SK-N-SH (cell line): ENCODE data around the gene TMEM248. TPM values are rescaled to one million over a fixed set of nuclear protein-coding genes. Genes with fewer than 3 reads are reported as not detected.

Experiments
- CTCF ChIA-PET: fragments of 300-600, 350-600 bp; formaldehyde crosslinking; extraction: SDS; loops from one replicate; lab custom pipeline; 2021; lab: Yijun Ruan, JAX
- POLR2A ChIA-PET: fragments of 350-600 bp; sonication (Branson Sonifier 250); formaldehyde crosslinking; extraction: SDS; loops from one replicate; lab custom pipeline; 2020; ENCODE audit warnings: antibody characterized with exemption, inconsistent platforms; lab: Yijun Ruan, JAX
- DNase-seq: peaks from one replicate; pipeline ENCODE4 v3.0.0; 2012
- H2AFZ ChIP-seq: fragments of 200-600 bp; sonication (generic); 2 replicates; pipeline ENCODE4 v1.8.1; 2016; ENCODE audit warnings: antibody characterized with exemption, mild to moderate bottlenecking, low read depth
- H3F3A ChIP-seq: fragments of 200-600 bp; sonication (generic); replicated peaks from 2 replicates; pipeline ENCODE3; 2016; ENCODE audit warnings: antibody characterized with exemption, mild to moderate bottlenecking; ENCODE audit not compliant: insufficient read depth
- H3K27ac ChIP-seq, 2 experiments: fragments of 200-500 bp in 1 of 2; fragments of 200-600 bp in 1 of 2; sonication (Bioruptor generic) in 1 of 2; sonication (generic), shearing (Covaris generic) in 1 of 2; 2 replicates each; pipeline versions ENCODE4 v1.5.1 to v1.6.1; 2014 to 2016; ENCODE audit warnings: low read depth in 2 of 2, inconsistent platforms in 1 of 2, low read length in 1 of 2, mild to moderate bottlenecking in 1 of 2, mixed read lengths in 1 of 2
- H3K27me3 ChIP-seq: fragments of 200-600 bp; sonication (generic), shearing (Covaris generic); 2 replicates; pipeline ENCODE4 v1.6.1; 2016; ENCODE audit warnings: mixed run types; ENCODE audit not compliant: insufficient read depth
- H3K36me3 ChIP-seq, 2 experiments: fragments of 200-500 bp in 1 of 2; fragments of 200-600 bp in 1 of 2; sonication (Bioruptor generic) in 1 of 2; sonication (generic) in 1 of 2; replicated peaks in 1 of 2; 2 replicates each; pipeline versions ENCODE3 to v1.5.1; 2014 to 2016; ENCODE audit warnings: low read length in 1 of 2, mild to moderate bottlenecking in 1 of 2; ENCODE audit not compliant: insufficient read depth in 2 of 2, control insufficient read depth in 1 of 2
- H3K4me1 ChIP-seq, 2 experiments: fragments of 200-500 bp in 1 of 2; fragments of 200-600 bp in 1 of 2; sonication (Bioruptor generic) in 1 of 2; sonication (generic), shearing (Covaris generic) in 1 of 2; 2 replicates each; pipeline versions ENCODE4 v1.5.1 to v1.6.1; 2014 to 2016; ENCODE audit warnings: low read depth in 1 of 2, low read length in 1 of 2, mixed run types in 1 of 2; ENCODE audit not compliant: insufficient read depth in 2 of 2, control insufficient read depth in 1 of 2
- H3K4me2 ChIP-seq: fragments of 200-600 bp; sonication (generic), shearing (Covaris generic); 2 replicates; pipeline ENCODE4 v1.6.1; 2017; ENCODE audit warnings: mixed run types
- H3K4me3 ChIP-seq, 2 experiments: fragments of 200-500 bp in 1 of 2; fragments of 200-600 bp in 1 of 2; sonication (Bioruptor generic) in 1 of 2; sonication (generic), shearing (Covaris generic) in 1 of 2; 2 replicates each; pipeline versions ENCODE4 v1.5.1 to v1.8.1; 2014 to 2016; ENCODE audit warnings: low read depth in 2 of 2, inconsistent platforms in 1 of 2, low read length in 1 of 2, mild to moderate bottlenecking in 1 of 2, mixed read lengths in 1 of 2, moderate library complexity in 1 of 2
- H3K79me2 ChIP-seq: fragments of 200-600 bp; sonication (generic); 2 replicates; pipeline ENCODE4 v1.8.1; 2017; ENCODE audit warnings: mild to moderate bottlenecking; ENCODE audit not compliant: insufficient read depth
- H3K9ac ChIP-seq: fragments of 200-600 bp; sonication (generic); 2 replicates; pipeline ENCODE4 v1.6.1; 2017; ENCODE audit warnings: mixed run types
- H3K9me2 ChIP-seq: fragments of 200-600 bp; sonication (generic); 2 replicates; pipeline ENCODE4 v1.6.1; 2017; ENCODE audit warnings: mixed run types
- H3K9me3 ChIP-seq: fragments of 200-600 bp; sonication (generic); 2 replicates; pipeline ENCODE4 v1.6.1; 2017; ENCODE audit warnings: mixed run types, mild to moderate bottlenecking, moderate library complexity
- H4K20me1 ChIP-seq: fragments of 200-600 bp; sonication (generic); 2 replicates; pipeline ENCODE4 v1.6.1; 2017; ENCODE audit warnings: mild to moderate bottlenecking, mixed run types; ENCODE audit not compliant: insufficient read depth
- CHD2 ChIP-seq: fragments of 150-350 bp; IDR thresholded peaks from 2 replicates; pipeline ENCODE4 v1.6.1; 2018; ENCODE audit warnings: low read length; ENCODE audit not compliant: partially characterized antibody
- EZH2phosphoT487 ChIP-seq: fragments of 200-600 bp; sonication (generic); IDR thresholded peaks from 2 replicates; pipeline ENCODE4 v1.6.1; 2017; ENCODE audit warnings: low read depth, mixed run types, mild to moderate bottlenecking, antibody characterized with exemption, moderate library complexity, borderline replicate concordance
- FOSL2 ChIP-seq: IDR thresholded peaks from 2 replicates; pipeline ENCODE4 v1.4.0; 2012; ENCODE audit warnings: low read depth, mild to moderate bottlenecking, moderate library complexity, borderline replicate concordance
- FOXJ3 ChIP-seq: sonication (generic); formaldehyde crosslinking; IDR thresholded peaks from 2 replicates; pipeline ENCODE4 v1.5.1; 2020; ENCODE audit warnings: mild to moderate bottlenecking, missing genetic modification reagents
- FOXM1 ChIP-seq: IDR thresholded peaks from 2 replicates; pipeline ENCODE4 v1.4.0; 2012; ENCODE audit warnings: low read depth, mild to moderate bottlenecking
- GABPA ChIP-seq: IDR thresholded peaks from 2 replicates; pipeline ENCODE4 v1.4.0; 2012; ENCODE audit warnings: low read depth, mild to moderate bottlenecking
- IRF3 ChIP-seq: fragments of 150-350 bp; IDR thresholded peaks from 2 replicates; pipeline ENCODE4 v1.6.1; 2016; ENCODE audit warnings: mild to moderate bottlenecking, low read depth, low read length
- MAX ChIP-seq: IDR thresholded peaks from 2 replicates; pipeline ENCODE4 v1.4.0; 2012; ENCODE audit warnings: low read depth
- MEF2A ChIP-seq: IDR thresholded peaks from 2 replicates; pipeline ENCODE4 v1.4.0; 2012; ENCODE audit warnings: low read depth, borderline replicate concordance
- NRF1 ChIP-seq: IDR thresholded peaks from 2 replicates; pipeline ENCODE4 v1.6.1; 2012; ENCODE audit warnings: low read depth, mild to moderate bottlenecking, low read length
- PBX3 ChIP-seq: IDR thresholded peaks from 2 replicates; pipeline ENCODE4; 2012
- RFX5 ChIP-seq: IDR thresholded peaks from 2 replicates; pipeline ENCODE4 v1.6.1; 2012; ENCODE audit warnings: mild to moderate bottlenecking, improper control_type of control experiment, low read length
- RXRA ChIP-seq: IDR thresholded peaks from 2 replicates; pipeline ENCODE4 v1.4.0; 2012; ENCODE audit warnings: low read depth, mild to moderate bottlenecking, borderline replicate concordance
- SIN3A ChIP-seq: IDR thresholded peaks from 2 replicates; pipeline ENCODE4 v1.6.1; 2012; ENCODE audit warnings: low read depth, mild to moderate bottlenecking, low read length, moderate library complexity, borderline replicate concordance
- TAF1 ChIP-seq: IDR thresholded peaks from 2 replicates; pipeline ENCODE4 v1.6.1; 2012; ENCODE audit warnings: low read depth, mild to moderate bottlenecking, low read length, moderate library complexity, borderline replicate concordance
- TCF12 ChIP-seq: IDR thresholded peaks from 2 replicates; pipeline ENCODE4 v1.4.0; 2012
- TEAD4 ChIP-seq: IDR thresholded peaks from 2 replicates; pipeline ENCODE4 v1.4.0; 2012; ENCODE audit warnings: mild to moderate bottlenecking, borderline replicate concordance; ENCODE audit not compliant: insufficient read depth
- WGBS: methylation state at CpG from one replicate; pipeline ENCODE4 v1.1.6; 2017; ENCODE audit warnings: low lambda C conversion rate; 5-methylcytosine and 5-hydroxymethylcytosine counted together
- polyA plus RNA-seq, 3 experiments: library from polyadenylated mRNA; depleted of rRNA; stranded (reverse); fragments of >200 nt; gene quantifications; 2 replicates each; pipeline ENCODE4 v1.2.3, GENCODE V29; 2012

Gene TMEM248
- polyA plus RNA-seq, 1 of the 3 experiments (the other 2 are of a cell fraction) = 185 TPM

- H3K9me3 ChIP-seq = no peaks in the 10 kb centered on the region
- H2AFZ ChIP-seq = no peak overlapping the region
- CTCF ChIA-PET = interaction anchor here (0.6 to 2.0 kb wide), 4 partner anchors 9 to 347 kb away, joined by 3 to 11 read pairs (median 5); no protein-coding TSS in a partner anchor
- H3F3A ChIP-seq = no peaks in the 10 kb centered on the region
- H4K20me1 ChIP-seq = no peaks in the 10 kb centered on the region
- H3K27ac ChIP-seq = no peak overlapping the region
- H3K4me2 ChIP-seq = no peak overlapping the region
- no peak overlapping the region for H3K4me3 ChIP-seq
- H3K9me2 ChIP-seq = no peaks in the 10 kb centered on the region
- 92% methylated on average over 40 of the region's 44 CpGs for WGBS
- H3K36me3 ChIP-seq = peaks cover 7 to 14% of the 10 kb centered on the region in 2 experiments
- no peaks in the 10 kb centered on the region for H3K79me2 ChIP-seq
- POLR2A ChIA-PET = interaction anchor here (0.5 to 1.6 kb wide), 2 partner anchors 10 to 747 kb away, joined by 3 to 4 read pairs; no protein-coding TSS in a partner anchor
- no peak for DNase-seq
- TF ChIP-seq GABPA (no peak), RFX5 (no peak), MAX (no peak), SIN3A (no peak), RXRA (no peak), TEAD4 (no peak), IRF3 (no peak)
- TF ChIP-seq, all 33 proteins: peak for 0
- no peaks in the 10 kb centered on the region for H3K4me1 ChIP-seq
- H3K9ac ChIP-seq = no peak overlapping the region
- no peaks in the 10 kb centered on the region for H3K27me3 ChIP-seq
These were observed 16.9 kb upstream of the TMEM248 start for GRCh38 chr7:66904063-66904593.

GRCh38 chr7:66905278-66905677, 15.7 kb upstream of the TMEM248 start:
- Histone ChIP-seq H3K36me3 (peaks cover 0 to 9% of the 10 kb centered on the region in 2 experiments), H3K27ac (no peak overlapping the region), H3K4me1 (no peaks in the 10 kb centered on the region), H3K9me3 (no peaks in the 10 kb centered on the region), H3K4me2 (no peak overlapping the region), H2AFZ (no peak overlapping the region), H3K9me2 (no peaks in the 10 kb centered on the region), H3K4me3 (no peak overlapping the region), H3K79me2 (no peaks in the 10 kb centered on the region), H3K9ac (no peak overlapping the region), H3K27me3 (no peaks in the 10 kb centered on the region), H3F3A (no peaks in the 10 kb centered on the region), H4K20me1 (no peaks in the 10 kb centered on the region)
- DNase-seq = no peak
- TF ChIP-seq RFX5 = no peak
- no peak for TF ChIP-seq CHD2
- TF ChIP-seq TCF12 = no peak
- no peak for TF ChIP-seq MEF2A
- TF ChIP-seq TAF1 = no peak
- TF ChIP-seq EZH2phosphoT487 = no peak
- TF ChIP-seq FOXM1 = no peak
- TF ChIP-seq RXRA = no peak
- no peak for TF ChIP-seq FOXJ3 (CRISPR knock-in tag)
- no peak for TF ChIP-seq GABPA
- no peak for TF ChIP-seq IRF3
- no peak for TF ChIP-seq PBX3
- no peak for TF ChIP-seq FOSL2
- TF ChIP-seq NRF1 = no peak
- CTCF ChIA-PET = interaction anchor here (0.6 to 1.7 kb wide), 3 partner anchors 10 to 22 kb away, joined by 3 to 11 read pairs (median 3); no protein-coding TSS in a partner anchor
- POLR2A ChIA-PET = no interaction called here
- 84% methylated on average over 8 of the region's 8 CpGs for WGBS
